Neural progenitor cell (in vitro differentiated cells): ENCODE measurements around the gene ZNF512. TPM values are rescaled to one million over a fixed set of nuclear protein-coding genes. Genes with fewer than 3 reads are reported as not detected.

Experiments
- DNase-seq: peaks from one replicate; pipeline ENCODE4 v3.0.0-alpha.2; 2016; ENCODE audit warnings: low spot score
- H2AFZ ChIP-seq: fragments of 200-600 bp; sonication (generic); replicated peaks from 2 replicates; pipeline ENCODE4 v1.6.1; 2016; ENCODE audit warnings: antibody characterized with exemption
- H3F3A ChIP-seq: fragments of 200-600 bp; sonication (generic); 2 replicates; pipeline ENCODE4 v1.6.1; 2016; ENCODE audit warnings: antibody characterized with exemption, low read depth
- H3K27ac ChIP-seq: fragments of 200-600 bp; sonication (generic); 2 replicates; pipeline ENCODE4 v1.5.1; 2016; ENCODE audit warnings: mild to moderate bottlenecking
- H3K27me3 ChIP-seq: fragments of 200-600 bp; sonication (generic); 2 replicates; pipeline ENCODE4 v1.6.1; 2016; ENCODE audit warnings: mild to moderate bottlenecking, moderate library complexity
- H3K36me3 ChIP-seq: fragments of 200-600 bp; sonication (generic); 2 replicates; pipeline ENCODE4 v1.5.1; 2016
- H3K4me1 ChIP-seq: fragments of 200-600 bp; sonication (generic); 2 replicates; pipeline ENCODE4 v1.6.1; 2016; ENCODE audit warnings: mixed run types
- H3K4me2 ChIP-seq: fragments of 200-600 bp; sonication (generic); 2 replicates; pipeline ENCODE4 v1.6.1; 2016
- H3K4me3 ChIP-seq: fragments of 200-600 bp; sonication (generic); 2 replicates; pipeline ENCODE4 v1.5.1; 2016
- H3K79me2 ChIP-seq: fragments of 200-600 bp; sonication (generic); 2 replicates; pipeline ENCODE4 v1.6.1; 2016; ENCODE audit warnings: low read depth
- H3K9ac ChIP-seq: fragments of 200-600 bp; sonication (generic); 2 replicates; pipeline ENCODE4 v1.6.1; 2016
- H3K9me3 ChIP-seq: fragments of 200-600 bp; sonication (generic); 2 replicates; pipeline ENCODE4 v1.5.1; 2016; ENCODE audit warnings: low read depth
- H4K20me1 ChIP-seq: fragments of 200-600 bp; sonication (generic); 2 replicates; pipeline ENCODE4 v1.6.1; 2016; ENCODE audit warnings: low read depth
- H3K27ac Mint-ChIP-seq: 3 replicates; pipeline ENCODE4 v1.8.0; 2021; ENCODE audit warnings: mixed read lengths
- H3K27me3 Mint-ChIP-seq: 2 replicates; pipeline ENCODE4 v1.8.0; 2022; ENCODE audit warnings: low read depth, mild to moderate bottlenecking, inconsistent platforms, moderate library complexity, mixed read lengths; ENCODE audit not compliant: insufficient read depth
- H3K36me3 Mint-ChIP-seq: 3 replicates; pipeline ENCODE4 v1.8.0; 2021; ENCODE audit warnings: mixed read lengths
- H3K4me1 Mint-ChIP-seq: 3 replicates; pipeline ENCODE4 v1.8.0; 2021; ENCODE audit warnings: mixed read lengths
- H3K4me3 Mint-ChIP-seq: 3 replicates; pipeline ENCODE4 v1.8.0; 2021; ENCODE audit warnings: mild to moderate bottlenecking, moderate library complexity, mixed read lengths
- H3K9me3 Mint-ChIP-seq: 3 replicates; pipeline ENCODE4 v1.8.0; 2020; ENCODE audit warnings: mixed read lengths
- EZH2 ChIP-seq: fragments of 200-600 bp; sonication (generic); IDR thresholded peaks from 2 replicates; pipeline ENCODE4 v1.6.1; 2017; ENCODE audit warnings: antibody characterized with exemption, mild to moderate bottlenecking, moderate library complexity
- EZH2phosphoT487 ChIP-seq: fragments of 200-600 bp; sonication (generic); IDR thresholded peaks from 2 replicates; pipeline ENCODE4 v1.6.1; 2017; ENCODE audit warnings: antibody characterized with exemption
- total RNA-seq: library from RNA; depleted of rRNA; stranded (reverse); fragments of >200 nt; gene quantifications from 2 replicates; pipeline ENCODE4 v1.2.3, GENCODE V29; 2015; ENCODE audit warnings: low replicate concordance
- TF ChIP-seq, protein P1 (sequence below): fragments of 200-600 bp; sonication (generic); IDR thresholded peaks from 2 replicates; pipeline ENCODE4 v1.5.1; 2017; ENCODE audit warnings: antibody characterized with exemption, mild to moderate bottlenecking

Gene ZNF512
- total RNA-seq, 1 donor from 2014 or later = 106 TPM

DNA sequence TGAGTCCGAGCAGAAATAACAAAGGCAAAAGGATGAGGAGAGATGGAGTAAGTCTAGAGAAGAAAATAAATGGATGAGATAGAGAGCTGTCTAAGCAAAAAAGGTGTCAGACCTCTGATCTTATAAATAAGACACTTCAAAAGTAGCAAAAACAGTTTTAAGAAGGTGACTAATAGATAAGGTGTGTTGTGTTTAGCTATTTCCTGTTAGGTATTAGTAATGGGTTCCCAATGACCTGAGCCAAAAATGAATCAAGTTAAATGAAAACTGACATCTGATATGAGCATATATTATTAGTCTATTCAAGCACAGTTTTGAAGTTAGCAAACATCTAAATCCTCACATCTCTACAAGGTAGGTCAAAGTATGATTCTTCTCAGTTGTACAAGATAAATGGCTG, 69.9 kb downstream of the ZNF512 start:
- no peak overlapping the region for H3K27ac ChIP-seq
- H3K9me3 ChIP-seq = no peaks in the 10 kb centered on the region
- DNase-seq = no peak
- H3K9ac ChIP-seq = no peak overlapping the region
- no peaks in the 10 kb centered on the region for H3K79me2 ChIP-seq
- H3F3A ChIP-seq = peaks cover 24% of the 10 kb centered on the region
- H3K27me3 ChIP-seq = no peaks in the 10 kb centered on the region
- H4K20me1 ChIP-seq = peaks cover 5% of the 10 kb centered on the region
- no peak overlapping the region for H3K4me3 Mint-ChIP-seq
- H2AFZ ChIP-seq = no peak overlapping the region
- H3K36me3 Mint-ChIP-seq = peaks cover 20% of the 10 kb centered on the region
- peaks cover 11% of the 10 kb centered on the region for H3K36me3 ChIP-seq
- no peak overlapping the region for H3K4me3 ChIP-seq
- TF ChIP-seq EZH2phosphoT487 (no peak), EZH2 (no peak)
- TF ChIP-seq, protein P1, sequence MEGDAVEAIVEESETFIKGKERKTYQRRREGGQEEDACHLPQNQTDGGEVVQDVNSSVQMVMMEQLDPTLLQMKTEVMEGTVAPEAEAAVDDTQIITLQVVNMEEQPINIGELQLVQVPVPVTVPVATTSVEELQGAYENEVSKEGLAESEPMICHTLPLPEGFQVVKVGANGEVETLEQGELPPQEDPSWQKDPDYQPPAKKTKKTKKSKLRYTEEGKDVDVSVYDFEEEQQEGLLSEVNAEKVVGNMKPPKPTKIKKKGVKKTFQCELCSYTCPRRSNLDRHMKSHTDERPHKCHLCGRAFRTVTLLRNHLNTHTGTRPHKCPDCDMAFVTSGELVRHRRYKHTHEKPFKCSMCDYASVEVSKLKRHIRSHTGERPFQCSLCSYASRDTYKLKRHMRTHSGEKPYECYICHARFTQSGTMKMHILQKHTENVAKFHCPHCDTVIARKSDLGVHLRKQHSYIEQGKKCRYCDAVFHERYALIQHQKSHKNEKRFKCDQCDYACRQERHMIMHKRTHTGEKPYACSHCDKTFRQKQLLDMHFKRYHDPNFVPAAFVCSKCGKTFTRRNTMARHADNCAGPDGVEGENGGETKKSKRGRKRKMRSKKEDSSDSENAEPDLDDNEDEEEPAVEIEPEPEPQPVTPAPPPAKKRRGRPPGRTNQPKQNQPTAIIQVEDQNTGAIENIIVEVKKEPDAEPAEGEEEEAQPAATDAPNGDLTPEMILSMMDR = no peak
- H3K4me2 ChIP-seq = no peak overlapping the region
- no peaks in the 10 kb centered on the region for H3K9me3 Mint-ChIP-seq
- H3K4me1 ChIP-seq = no peaks in the 10 kb centered on the region
- H3K4me1 Mint-ChIP-seq = no peaks in the 10 kb centered on the region
- no peak overlapping the region for H3K27ac Mint-ChIP-seq
- H3K27me3 Mint-ChIP-seq = no peaks in the 10 kb centered on the region

DNA sequence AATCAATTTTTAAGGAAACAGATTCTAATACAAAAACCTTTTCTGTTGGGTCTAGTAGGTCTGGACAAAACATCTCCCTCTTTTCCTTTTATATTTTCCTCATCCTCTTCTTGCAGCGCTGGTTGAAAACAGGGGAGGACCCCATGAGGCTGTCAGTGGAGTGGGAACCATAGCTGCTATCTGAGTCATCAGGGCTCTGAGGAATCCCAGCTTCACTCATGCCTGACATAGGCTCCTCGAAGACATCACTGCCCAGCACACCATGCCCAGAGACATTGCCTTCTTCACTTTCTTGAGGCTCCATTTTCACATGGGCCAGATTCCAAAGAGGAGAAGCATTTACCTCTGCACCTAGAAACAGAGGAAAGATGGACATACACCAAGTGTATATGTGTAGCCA, 70.6 kb downstream of the ZNF512 start:
- no peak overlapping the region for H3K27ac Mint-ChIP-seq
- Histone ChIP-seq H3K4me2 (no peak overlapping the region), H3K79me2 (no peaks in the 10 kb centered on the region), H3K9me3 (no peaks in the 10 kb centered on the region), H3K27ac (no peak overlapping the region), H3K36me3 (peaks cover 11% of the 10 kb centered on the region), H3F3A (peaks cover 24% of the 10 kb centered on the region), H3K4me1 (no peaks in the 10 kb centered on the region), H4K20me1 (peaks cover 5% of the 10 kb centered on the region), H3K9ac (no peak overlapping the region), H3K27me3 (no peaks in the 10 kb centered on the region), H2AFZ (no peak overlapping the region), H3K4me3 (no peak overlapping the region)
- H3K4me1 Mint-ChIP-seq = no peaks in the 10 kb centered on the region
- DNase-seq = no peak
- no peak for TF ChIP-seq EZH2phosphoT487
- TF ChIP-seq, protein P1 = no peak
- TF ChIP-seq EZH2 = no peak
- H3K36me3 Mint-ChIP-seq = peaks cover 17% of the 10 kb centered on the region
- no peak overlapping the region for H3K4me3 Mint-ChIP-seq
- H3K27me3 Mint-ChIP-seq = no peaks in the 10 kb centered on the region
- no peaks in the 10 kb centered on the region for H3K9me3 Mint-ChIP-seq

DNA sequence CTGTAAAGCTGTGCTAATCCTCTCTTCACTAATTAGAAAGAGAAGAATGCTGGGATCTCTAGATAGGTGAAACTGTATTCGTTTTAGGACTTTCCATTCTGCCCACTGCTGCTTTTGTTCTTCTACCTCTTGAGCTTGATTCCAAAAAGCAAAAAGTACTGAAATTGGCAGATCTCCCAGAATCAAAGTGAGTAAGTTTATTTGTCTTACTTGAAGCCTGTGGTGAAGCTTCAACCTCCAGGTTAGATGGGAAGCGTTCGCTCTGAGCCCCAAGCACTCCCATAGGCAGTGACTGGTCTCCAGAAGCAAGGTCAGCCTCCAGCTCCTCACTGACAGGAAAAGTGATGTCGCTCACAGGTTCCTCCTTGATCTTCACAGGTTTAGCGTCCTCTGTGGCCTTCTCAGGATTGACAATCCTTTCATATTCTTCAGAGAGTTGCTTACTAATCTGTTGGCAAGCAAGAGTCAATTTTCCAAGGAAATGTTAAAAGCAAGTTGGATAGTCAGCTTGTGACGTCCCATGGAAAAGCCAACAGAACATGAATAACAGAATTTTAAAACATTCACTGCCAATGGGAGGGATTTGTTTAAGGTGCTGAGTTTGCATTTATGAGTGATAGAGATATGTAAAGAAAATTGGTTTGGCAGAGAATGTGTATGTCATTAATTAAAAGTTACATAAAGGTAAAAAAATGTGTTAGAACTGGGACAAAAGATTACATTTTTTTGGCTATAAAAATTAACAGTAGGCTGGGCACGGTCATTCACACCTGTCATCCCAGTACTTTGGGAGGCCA, 72.5 kb downstream of the ZNF512 start:
- no peaks in the 10 kb centered on the region for H3K4me1 ChIP-seq
- Mint-ChIP-seq H3K36me3 (peaks cover 23% of the 10 kb centered on the region), H3K4me3 (no peak overlapping the region), H3K27ac (no peak overlapping the region), H3K4me1 (no peaks in the 10 kb centered on the region), H3K9me3 (no peaks in the 10 kb centered on the region), H3K27me3 (no peaks in the 10 kb centered on the region)
- peak; percentile 6 for DNase-seq
- H2AFZ ChIP-seq = no peak overlapping the region
- H3K27me3 ChIP-seq = no peaks in the 10 kb centered on the region
- peak overlapping the region; percentile 56 for H3K27ac ChIP-seq
- H3K9ac ChIP-seq = no peak overlapping the region
- H3K4me3 ChIP-seq = no peak overlapping the region
- H3F3A ChIP-seq = peaks cover 24% of the 10 kb centered on the region
- peaks cover 18% of the 10 kb centered on the region for H3K36me3 ChIP-seq
- no peak overlapping the region for H3K4me2 ChIP-seq
- H3K79me2 ChIP-seq = no peaks in the 10 kb centered on the region
- TF ChIP-seq EZH2phosphoT487 (no peak), EZH2 (no peak)
- TF ChIP-seq, protein P1 = no peak
- H4K20me1 ChIP-seq = peaks cover 5% of the 10 kb centered on the region
- no peaks in the 10 kb centered on the region for H3K9me3 ChIP-seq
